Measurements from ENCODE around the gene LRRN4.
A peak's percentile ranks its signal among the peaks of the same experiment; 100 is the strongest.
"Not testable (repeated sequence)": the region's sequence is repeated elsewhere in the genome, so short reads cannot be mapped to it uniquely, and the experiment has no call there.

LRRN4 gene

DNA sequence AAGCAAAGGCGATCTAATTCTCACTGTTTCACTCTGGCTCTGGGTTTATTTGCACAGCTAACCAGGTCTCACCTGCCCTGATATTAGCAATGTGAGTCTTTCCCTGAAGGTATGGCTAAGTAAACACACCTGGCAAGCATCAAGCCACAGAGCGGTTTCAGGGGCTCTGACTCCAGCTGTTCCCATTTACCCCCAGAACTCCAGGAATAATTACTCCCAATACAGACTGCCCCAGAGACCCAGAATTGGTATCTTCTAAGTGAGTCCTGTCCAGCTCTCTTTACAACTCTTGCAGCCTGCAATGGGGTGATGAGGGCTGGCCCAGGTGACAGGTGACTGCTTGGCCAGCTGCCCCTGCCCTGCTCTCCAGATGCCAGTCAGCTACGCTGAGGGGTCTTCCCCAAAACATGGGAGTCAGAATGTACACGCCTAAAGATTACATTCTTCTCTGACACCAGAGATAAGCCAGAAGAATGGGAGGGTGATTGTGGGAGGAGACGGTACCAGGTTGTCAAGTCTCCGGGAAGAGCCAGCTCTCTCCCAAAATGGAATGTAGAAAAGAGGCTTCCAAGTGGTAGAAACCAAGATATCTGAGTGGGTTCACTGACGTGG lies 4.9 kb upstream of the LRRN4 start:
- DNase-seq (ENCODE audit: low spot score): no peak

DNA sequence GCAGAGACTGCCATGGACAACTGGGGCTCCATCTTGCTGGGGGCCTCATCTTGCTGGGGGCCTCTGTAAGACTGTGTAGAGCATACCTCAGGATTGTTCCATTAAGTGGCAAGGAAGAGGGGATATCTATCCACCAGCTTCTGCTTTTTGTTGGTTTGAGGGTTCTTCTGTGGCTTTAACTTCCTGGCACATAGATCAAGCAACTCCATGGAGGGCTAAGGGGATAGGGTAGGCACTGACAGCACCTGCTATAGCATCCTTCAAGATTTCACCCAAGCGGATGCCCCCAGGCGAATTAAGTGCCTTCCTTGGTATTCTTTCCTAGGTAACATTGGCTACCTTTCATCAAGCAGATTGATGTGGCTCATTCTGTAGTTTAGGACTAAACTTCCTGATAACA lies 3.8 kb upstream of the LRRN4 start:
- no peak for DNase-seq (ENCODE audit: low spot score)

DNA sequence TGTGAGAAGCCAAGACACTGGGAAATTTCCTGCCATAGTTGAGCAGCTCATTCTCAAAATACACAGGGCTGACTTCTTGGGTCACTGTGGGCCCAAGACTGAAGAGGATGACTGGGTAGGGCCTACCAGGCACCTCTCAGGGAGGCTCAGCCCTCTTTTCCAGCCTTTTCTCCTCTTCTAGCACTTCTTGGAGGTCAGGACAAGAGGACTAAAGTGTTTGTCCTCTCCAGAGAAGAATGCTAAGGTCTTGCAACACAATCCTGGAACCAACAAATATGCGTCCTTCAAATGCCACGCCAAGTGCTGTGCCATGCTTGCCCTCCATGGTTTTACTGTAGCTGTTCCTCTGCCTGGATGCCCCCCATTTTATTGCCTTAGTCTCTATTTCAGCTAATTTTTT lies 3.3 kb upstream of the LRRN4 start:
- DNase-seq (ENCODE audit: low spot score): no peak

- no peak for DNase-seq (ENCODE audit: low spot score)
Measured at GRCh38 chr20:6055981-6056569, 2.2 kb upstream of the LRRN4 start.

GRCh38 chr20:6055161-6055783 lies 1.4 kb upstream of the LRRN4 start:
- DNase-seq (ENCODE audit: low spot score): no peak

- not testable (repeated sequence) for DNase-seq (ENCODE audit: low spot score)
Measured at GRCh38 chr20:6054689-6055051, 810 bp upstream of the LRRN4 start.

GRCh38 chr20:6053064-6053775 lies 640 bp downstream of the LRRN4 start:
- DNase-seq (ENCODE audit: low spot score): no peak

DNA sequence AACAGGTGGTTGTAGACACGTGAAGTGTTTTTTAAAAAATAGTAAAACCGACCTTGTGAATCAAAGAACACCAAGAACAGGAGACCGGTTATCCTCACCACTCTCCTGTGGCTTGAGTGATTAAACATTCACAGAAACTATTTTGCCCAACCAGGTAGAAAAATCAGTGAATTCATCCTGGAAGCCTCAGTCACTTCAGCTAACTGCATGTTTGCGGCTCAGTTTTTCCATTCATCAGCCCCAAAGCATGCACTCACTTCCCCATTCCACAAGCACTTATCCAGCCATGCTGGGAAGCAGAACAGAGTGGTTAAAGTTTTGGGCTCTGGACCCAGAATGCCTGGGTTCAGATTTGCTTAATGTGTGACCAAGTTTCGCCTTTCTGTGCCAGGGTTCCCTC lies 2.4 kb downstream of the LRRN4 start:
- peak; percentile 80 for DNase-seq (ENCODE audit: low spot score)

- no peak for DNase-seq (ENCODE audit: low spot score)
Measured at GRCh38 chr20:6048391-6048790, 5.5 kb downstream of the LRRN4 start.

DNA sequence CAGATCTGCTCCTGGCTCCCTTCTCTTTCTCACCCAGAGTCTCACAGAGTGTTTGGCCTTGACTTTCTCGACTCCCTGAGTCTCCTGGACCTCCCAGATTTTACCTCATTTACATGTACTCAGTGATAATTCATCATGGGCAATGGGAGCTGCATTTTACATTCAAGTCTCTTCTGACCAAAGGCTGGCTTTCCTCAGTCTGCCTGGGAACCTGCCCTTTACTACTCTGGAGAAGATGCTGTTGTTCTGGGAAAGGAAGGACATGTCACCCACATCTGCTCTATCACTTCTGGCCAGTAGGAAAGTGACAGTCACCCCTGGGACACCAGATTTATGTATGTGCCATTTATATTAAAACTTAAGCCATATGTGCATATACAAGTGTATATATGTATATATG lies 7.4 kb downstream of the LRRN4 start:
- no peak for DNase-seq (ENCODE audit: low spot score)

DNA sequence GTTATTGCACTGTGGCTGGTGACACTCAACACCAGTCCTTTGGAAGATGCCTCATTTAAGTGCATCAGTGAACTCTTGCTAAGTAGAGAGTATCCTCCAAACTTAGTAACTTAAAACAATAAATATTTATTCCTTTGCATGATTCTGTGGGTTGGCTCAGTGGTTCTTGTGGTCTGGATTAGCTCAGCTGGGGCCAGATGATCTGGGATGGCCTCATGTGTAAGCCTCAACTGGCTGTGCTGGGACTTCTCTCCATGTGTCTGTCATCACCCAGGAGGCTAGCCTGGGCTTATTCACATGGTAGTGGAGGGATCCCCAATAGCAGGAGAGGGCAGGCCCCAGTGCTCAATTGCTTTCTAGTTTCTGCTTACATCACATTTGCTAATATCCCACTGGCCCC lies 8.3 kb downstream of the LRRN4 start:
- DNase-seq (ENCODE audit: low spot score): peak; percentile 70

- no peak for DNase-seq (ENCODE audit: low spot score)
Measured at GRCh38 chr20:6044115-6044514, 9.7 kb downstream of the LRRN4 start.

GRCh38 chr20:6041808-6042265 lies 12.0 kb downstream of the LRRN4 start:
- DNase-seq (ENCODE audit: low spot score): no peak

DNA sequence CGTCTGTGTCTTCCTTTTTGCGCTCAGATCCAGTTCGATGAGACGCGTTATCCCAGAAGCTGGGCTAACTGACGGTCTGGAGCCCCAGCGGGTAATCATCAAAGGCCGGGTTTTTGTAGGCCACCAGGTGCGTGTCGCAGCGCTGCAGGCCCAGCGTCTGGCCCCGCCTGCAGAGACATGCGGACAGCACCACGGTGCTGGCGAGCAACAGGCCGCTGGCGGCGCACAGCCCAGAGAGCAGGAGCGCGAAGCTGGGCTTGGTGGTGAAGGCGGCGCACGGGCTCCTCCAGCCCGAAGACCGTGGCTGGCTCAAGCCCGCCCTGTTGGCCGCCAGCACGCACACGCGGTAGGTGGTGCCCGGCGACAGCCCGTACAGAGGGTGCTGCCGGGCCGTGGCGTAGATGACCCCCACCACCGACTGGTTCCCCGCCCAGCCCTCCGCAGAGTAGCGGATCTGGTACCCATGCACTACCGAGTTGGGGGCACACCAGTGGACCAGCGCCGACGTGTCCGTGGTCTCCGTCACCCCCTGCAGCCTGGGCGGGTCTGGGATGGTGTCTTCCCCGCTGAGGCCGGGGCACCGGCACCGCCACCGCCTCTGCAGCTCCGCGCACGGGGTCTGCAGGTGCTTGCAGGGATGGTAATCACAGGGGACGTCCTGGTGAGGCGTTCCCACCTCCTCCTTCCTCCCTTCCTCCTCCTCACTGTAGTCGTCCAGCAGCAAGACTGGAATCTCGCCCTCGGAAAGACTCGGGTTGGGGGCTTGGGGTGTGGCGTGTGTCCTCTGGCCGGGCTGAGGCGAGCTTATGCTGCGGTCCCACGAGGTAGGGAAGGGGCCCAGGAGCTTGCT lies 12.7 kb downstream of the LRRN4 start:
- DNase-seq (ENCODE audit: low spot score): no peak

- no peak for DNase-seq (ENCODE audit: low spot score)
Measured at GRCh38 chr20:6040540-6040939, 13.3 kb downstream of the LRRN4 start.

GRCh38 chr20:6039766-6040165 lies 14.1 kb downstream of the LRRN4 start:
- no peak for DNase-seq (ENCODE audit: low spot score)

- no peak for DNase-seq (ENCODE audit: low spot score)
Measured at GRCh38 chr20:6038256-6038655, 15.6 kb downstream of the LRRN4 start.

GRCh38 chr20:6037082-6037481 lies 16.8 kb downstream of the LRRN4 start:
- DNase-seq (ENCODE audit: low spot score): no peak

DNA sequence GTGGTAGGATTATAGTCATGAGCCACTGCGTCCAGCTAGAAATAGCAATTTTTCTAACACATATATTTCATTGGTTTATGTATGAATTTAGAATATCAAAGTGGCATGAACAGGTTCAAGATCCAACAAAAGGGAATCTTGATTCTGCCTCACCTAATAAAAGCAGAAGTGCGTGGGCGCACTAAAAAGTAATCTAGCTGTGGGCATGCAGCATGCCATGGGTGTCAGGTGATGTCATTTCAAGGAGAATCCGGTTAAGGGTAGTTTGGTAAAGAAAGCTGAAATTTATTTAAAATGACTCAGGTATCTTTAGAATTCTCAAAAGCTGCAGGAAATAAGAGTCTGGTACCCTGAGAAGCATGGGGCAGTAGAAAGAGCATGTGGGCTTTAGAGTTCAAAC lies 17.6 kb downstream of the LRRN4 start:
- no peak for DNase-seq (ENCODE audit: low spot score)

DNA sequence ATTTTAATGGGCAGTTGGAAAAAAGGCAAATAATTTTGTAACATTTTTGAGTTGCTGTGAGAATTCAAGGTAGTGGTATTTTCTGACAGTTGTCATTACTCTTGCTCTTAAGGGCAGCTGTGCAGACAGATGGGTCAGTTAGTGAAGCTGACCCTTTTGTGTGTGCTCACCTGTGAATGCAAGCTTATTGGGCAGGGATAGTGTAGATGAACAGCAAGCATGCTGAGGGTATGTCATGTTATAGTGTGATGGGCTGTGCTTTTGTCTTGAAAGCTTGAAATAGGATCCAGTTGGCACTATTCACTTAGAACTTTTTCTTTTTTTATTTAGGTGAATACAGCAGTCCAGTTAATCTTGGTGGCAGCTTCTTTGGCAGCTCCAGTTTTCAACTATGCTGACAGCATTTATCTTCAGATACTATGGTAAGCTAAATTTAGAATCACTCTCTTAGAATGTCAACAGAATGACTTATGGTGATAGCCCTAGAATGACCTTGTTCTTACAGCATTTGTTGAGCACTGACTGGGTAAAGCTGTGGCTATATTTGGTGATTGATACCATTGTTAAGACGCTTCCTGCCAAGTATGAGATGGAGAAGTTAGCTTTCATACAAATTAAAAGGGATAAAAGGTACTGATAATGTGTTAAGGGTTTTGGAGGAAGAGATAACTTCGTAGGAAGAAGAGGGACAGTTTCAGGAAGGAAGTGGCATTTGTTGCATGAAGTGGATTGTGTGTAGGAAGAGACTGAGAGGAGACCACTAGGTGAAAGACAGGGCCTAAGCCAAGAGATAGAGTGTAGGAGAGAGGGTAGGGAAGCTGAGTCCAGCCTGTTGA lies 19.5 kb downstream of the LRRN4 start:
- DNase-seq (ENCODE audit: low spot score): peak; percentile 32

- DNase-seq (ENCODE audit: low spot score): not testable (repeated sequence)
Measured at GRCh38 chr20:6032907-6033306, 21.0 kb downstream of the LRRN4 start.
